SK-N-SH (cell line): Measurements from ENCODE around the gene MBNL2. TPM values are rescaled to one million over a fixed set of nuclear protein-coding genes. Genes with fewer than 3 reads are reported as not detected.

Experiments used
- CTCF ChIA-PET: fragments of 300-600, 350-600 bp; formaldehyde crosslinking; extraction: SDS; loops from one replicate; lab custom pipeline; 2021; lab: Yijun Ruan, JAX
- POLR2A ChIA-PET: fragments of 350-600 bp; sonication (Branson Sonifier 250); formaldehyde crosslinking; extraction: SDS; loops from one replicate; lab custom pipeline; 2020; ENCODE audit warnings: antibody characterized with exemption, inconsistent platforms; lab: Yijun Ruan, JAX
- DNase-seq: peaks from one replicate; pipeline ENCODE4 v3.0.0; 2012
- H2AFZ ChIP-seq: fragments of 200-600 bp; sonication (generic); 2 replicates; pipeline ENCODE4 v1.8.1; 2016; ENCODE audit warnings: antibody characterized with exemption, mild to moderate bottlenecking, low read depth
- H3F3A ChIP-seq: fragments of 200-600 bp; sonication (generic); replicated peaks from 2 replicates; pipeline ENCODE3; 2016; ENCODE audit warnings: antibody characterized with exemption, mild to moderate bottlenecking; ENCODE audit not compliant: insufficient read depth
- H3K27ac ChIP-seq, 2 experiments: fragments of 200-500 bp in 1 of 2; fragments of 200-600 bp in 1 of 2; sonication (Bioruptor generic) in 1 of 2; sonication (generic), shearing (Covaris generic) in 1 of 2; 2 replicates each; pipeline versions ENCODE4 v1.5.1 to v1.6.1; 2014 to 2016; ENCODE audit warnings: low read depth in 2 of 2, inconsistent platforms in 1 of 2, low read length in 1 of 2, mild to moderate bottlenecking in 1 of 2, mixed read lengths in 1 of 2
- H3K27me3 ChIP-seq: fragments of 200-600 bp; sonication (generic), shearing (Covaris generic); 2 replicates; pipeline ENCODE4 v1.6.1; 2016; ENCODE audit warnings: mixed run types; ENCODE audit not compliant: insufficient read depth
- H3K36me3 ChIP-seq, 2 experiments: fragments of 200-500 bp in 1 of 2; fragments of 200-600 bp in 1 of 2; sonication (Bioruptor generic) in 1 of 2; sonication (generic) in 1 of 2; replicated peaks in 1 of 2; 2 replicates each; pipeline versions ENCODE3 to v1.5.1; 2014 to 2016; ENCODE audit warnings: low read length in 1 of 2, mild to moderate bottlenecking in 1 of 2; ENCODE audit not compliant: insufficient read depth in 2 of 2, control insufficient read depth in 1 of 2
- H3K4me1 ChIP-seq, 2 experiments: fragments of 200-500 bp in 1 of 2; fragments of 200-600 bp in 1 of 2; sonication (Bioruptor generic) in 1 of 2; sonication (generic), shearing (Covaris generic) in 1 of 2; 2 replicates each; pipeline versions ENCODE4 v1.5.1 to v1.6.1; 2014 to 2016; ENCODE audit warnings: low read depth in 1 of 2, low read length in 1 of 2, mixed run types in 1 of 2; ENCODE audit not compliant: insufficient read depth in 2 of 2, control insufficient read depth in 1 of 2
- H3K4me2 ChIP-seq: fragments of 200-600 bp; sonication (generic), shearing (Covaris generic); 2 replicates; pipeline ENCODE4 v1.6.1; 2017; ENCODE audit warnings: mixed run types
- H3K4me3 ChIP-seq, 2 experiments: fragments of 200-500 bp in 1 of 2; fragments of 200-600 bp in 1 of 2; sonication (Bioruptor generic) in 1 of 2; sonication (generic), shearing (Covaris generic) in 1 of 2; 2 replicates each; pipeline versions ENCODE4 v1.5.1 to v1.8.1; 2014 to 2016; ENCODE audit warnings: low read depth in 2 of 2, inconsistent platforms in 1 of 2, low read length in 1 of 2, mild to moderate bottlenecking in 1 of 2, mixed read lengths in 1 of 2, moderate library complexity in 1 of 2
- H3K79me2 ChIP-seq: fragments of 200-600 bp; sonication (generic); 2 replicates; pipeline ENCODE4 v1.8.1; 2017; ENCODE audit warnings: mild to moderate bottlenecking; ENCODE audit not compliant: insufficient read depth
- H3K9ac ChIP-seq: fragments of 200-600 bp; sonication (generic); 2 replicates; pipeline ENCODE4 v1.6.1; 2017; ENCODE audit warnings: mixed run types
- H3K9me2 ChIP-seq: fragments of 200-600 bp; sonication (generic); 2 replicates; pipeline ENCODE4 v1.6.1; 2017; ENCODE audit warnings: mixed run types
- H3K9me3 ChIP-seq: fragments of 200-600 bp; sonication (generic); 2 replicates; pipeline ENCODE4 v1.6.1; 2017; ENCODE audit warnings: mixed run types, mild to moderate bottlenecking, moderate library complexity
- H4K20me1 ChIP-seq: fragments of 200-600 bp; sonication (generic); 2 replicates; pipeline ENCODE4 v1.6.1; 2017; ENCODE audit warnings: mild to moderate bottlenecking, mixed run types; ENCODE audit not compliant: insufficient read depth
- CHD2 ChIP-seq: fragments of 150-350 bp; IDR thresholded peaks from 2 replicates; pipeline ENCODE4 v1.6.1; 2018; ENCODE audit warnings: low read length; ENCODE audit not compliant: partially characterized antibody
- polyA plus RNA-seq, 3 experiments: library from polyadenylated mRNA; depleted of rRNA; stranded (reverse); fragments of >200 nt; gene quantifications; 2 replicates each; pipeline ENCODE4 v1.2.3, GENCODE V29; 2012
- small RNA-seq, 7 experiments: library from RNA; depleted of rRNA; stranded (forward); fragments of <200 nt; gene quantifications; one replicate each; pipeline ENCODE3, GENCODE V24; 2012

Gene MBNL2
- polyA plus RNA-seq, 1 of the 3 experiments (the other 2 are of a cell fraction): 24.5 TPM

- H3K9me3 ChIP-seq: no peaks in the 10 kb centered on the region
- peaks cover 13 to 23% of the 10 kb centered on the region in 2 experiments; a peak in 3 of 4 replicates for H3K4me1 ChIP-seq
- no peak overlapping the region for H2AFZ ChIP-seq
- no peak for TF ChIP-seq CHD2
- TF ChIP-seq, all 33 proteins: peak for 0
- no peak overlapping the region for H3K9ac ChIP-seq
- no peaks in the 10 kb centered on the region for H3K9me2 ChIP-seq
- ChIA-PET POLR2A (no interaction called here), CTCF (no interaction called here)
- H4K20me1 ChIP-seq: peaks cover 5% of the 10 kb centered on the region; the same call in 1 of the 2 replicates
- H3F3A ChIP-seq: peaks cover 4% of the 10 kb centered on the region
- H3K36me3 ChIP-seq: peaks cover 46 to 50% of the 10 kb centered on the region in 2 experiments
- no peak for DNase-seq
- H3K4me2 ChIP-seq: no peak overlapping the region
- no peak overlapping the region for H3K4me3 ChIP-seq
- peaks cover 95% of the 10 kb centered on the region for H3K79me2 ChIP-seq
- H3K27me3 ChIP-seq: no peaks in the 10 kb centered on the region
- H3K27ac ChIP-seq: no peak overlapping the region
Measured at GRCh38 chr13:97441368-97441767, 219.2 kb downstream of the MBNL2 start.

Small RNA genes lying within 50 kb of the gene (small RNA-seq; reads per million reads assigned to genes)
- gene AL442067.1: 0 to 1.5 (median 0) reads per million in 7 experiments
- gene RNA5SP37: 0 to 0.06 (median 0) reads per million in 7 experiments

Other genes with a start within 250 kb of the MBNL2 start
- not detected in 2 replicates for gene OXGR1, start 227.9 kb upstream of the MBNL2 start, polyA plus RNA-seq (2012; rRNA removed)
- gene RAP2A, start 211.8 kb downstream of the MBNL2 start, polyA plus RNA-seq (2012; rRNA removed): 6.5 and 10.0 TPM in 2 replicates